HG03103 (cell line): Measurements from ENCODE around the gene CAV1.
A peak's percentile ranks its signal among the peaks of the same experiment; 100 is the strongest.

Experiments used
- ATAC-seq: cut with Tn5 transposase; IDR thresholded peaks from one replicate; pipeline ENCODE4 v1.9.1; 2021; ENCODE audit warnings: low read depth; ENCODE audit not compliant: unreplicated experiment

CAV1 gene

DNA sequence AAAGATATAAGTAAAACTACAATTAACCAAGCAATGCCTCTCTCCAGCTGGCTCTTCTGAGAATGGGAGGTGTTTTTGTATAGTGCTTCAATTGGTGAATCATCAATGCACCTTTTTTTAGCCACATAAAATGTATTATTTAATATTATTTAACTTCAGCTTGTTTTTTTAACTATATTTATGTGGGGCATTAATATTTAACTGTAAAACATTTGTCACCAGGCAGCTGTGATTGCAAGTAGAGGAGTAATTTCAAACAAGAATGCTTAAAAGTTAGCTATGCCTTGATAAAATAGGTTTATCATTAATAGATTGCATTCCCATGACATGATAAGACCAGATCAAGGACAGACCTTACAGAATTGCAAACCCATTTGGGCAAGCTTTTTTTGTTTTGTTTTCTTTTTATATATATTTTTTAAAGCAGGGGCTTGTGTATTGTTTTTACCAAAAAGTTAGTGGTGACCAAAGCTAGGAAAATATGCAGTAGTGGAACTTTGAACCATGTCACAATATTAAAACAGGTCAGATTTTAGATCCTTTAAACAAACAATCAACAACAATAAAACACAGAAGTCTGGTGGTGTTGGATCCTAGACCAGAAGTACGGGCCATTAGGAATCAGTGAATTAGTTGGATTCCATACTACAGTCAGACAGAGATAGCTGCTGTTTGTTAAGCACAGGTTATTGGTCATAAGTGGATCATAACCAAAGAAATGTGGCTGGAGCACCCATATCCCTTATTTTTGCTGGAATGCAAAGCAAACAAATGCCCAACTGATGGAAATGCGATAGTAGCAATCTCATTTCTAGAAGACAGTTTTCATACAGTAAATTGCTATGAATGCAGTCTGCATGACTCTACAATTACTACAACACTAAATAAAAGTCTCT is 22.4 kb upstream of the CAV1 start:
- no peak for ATAC-seq

- no peak for ATAC-seq
Observed at GRCh38 chr7:116503835-116504234, 21.0 kb upstream of the CAV1 start.

DNA sequence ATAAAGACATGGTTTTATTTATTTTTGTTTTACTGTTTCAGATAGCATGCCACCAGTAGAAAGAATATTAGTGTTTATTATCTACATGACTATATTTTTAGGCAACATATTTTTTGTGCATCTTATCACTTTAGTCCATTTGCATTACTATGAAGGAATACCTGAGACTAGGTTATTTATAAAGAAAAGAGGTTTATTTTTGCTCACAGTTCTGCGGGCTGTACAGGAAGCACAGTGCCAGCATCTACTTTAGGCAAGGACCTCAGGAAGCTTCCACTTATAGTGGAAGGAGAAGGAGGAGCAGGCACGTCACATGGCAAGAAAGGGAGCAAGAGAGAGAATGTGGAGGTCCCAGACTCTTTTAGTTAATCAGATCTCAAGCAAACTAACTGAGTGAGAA is 19.6 kb upstream of the CAV1 start:
- no peak for ATAC-seq

DNA sequence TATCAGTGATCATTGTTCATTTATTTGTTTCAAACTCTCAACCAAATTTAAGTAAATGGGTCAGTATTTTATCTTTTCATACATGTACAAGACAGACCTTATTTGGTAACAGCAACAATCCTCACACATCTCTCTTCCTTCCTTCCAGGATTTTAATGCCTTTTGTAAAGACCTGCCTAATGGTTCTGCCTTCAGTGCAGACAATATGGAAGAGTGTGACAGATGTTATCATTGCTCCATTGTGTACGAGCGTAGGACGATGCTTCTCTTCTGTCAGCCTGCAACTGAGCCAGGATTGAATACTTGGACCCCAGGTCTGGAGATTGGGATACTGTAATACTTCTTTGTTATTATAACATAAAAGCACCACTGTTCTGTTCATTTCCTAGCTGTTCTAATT is 19.0 kb upstream of the CAV1 start:
- no peak for ATAC-seq

- no peak for ATAC-seq
Observed at GRCh38 chr7:116509982-116510579, 14.8 kb upstream of the CAV1 start.

DNA sequence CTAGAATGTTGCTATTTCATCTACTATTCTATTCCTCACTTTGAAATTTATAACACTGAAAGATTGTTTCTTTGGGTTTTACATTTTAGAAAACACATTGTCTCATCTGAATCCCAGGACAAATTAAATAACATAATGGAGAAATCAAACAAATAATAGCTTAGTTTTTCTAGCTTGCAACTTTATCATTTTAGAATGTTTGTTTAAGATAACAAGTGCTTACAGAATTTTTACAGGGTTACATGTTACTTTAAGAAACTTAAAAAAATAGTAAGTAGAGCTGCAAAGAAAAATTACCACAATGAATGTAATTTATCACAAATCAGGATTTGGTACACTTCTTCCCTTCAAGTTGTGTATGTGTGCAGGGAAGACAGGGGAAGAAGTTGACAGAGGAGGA is 14.0 kb upstream of the CAV1 start:
- ATAC-seq = no peak

DNA sequence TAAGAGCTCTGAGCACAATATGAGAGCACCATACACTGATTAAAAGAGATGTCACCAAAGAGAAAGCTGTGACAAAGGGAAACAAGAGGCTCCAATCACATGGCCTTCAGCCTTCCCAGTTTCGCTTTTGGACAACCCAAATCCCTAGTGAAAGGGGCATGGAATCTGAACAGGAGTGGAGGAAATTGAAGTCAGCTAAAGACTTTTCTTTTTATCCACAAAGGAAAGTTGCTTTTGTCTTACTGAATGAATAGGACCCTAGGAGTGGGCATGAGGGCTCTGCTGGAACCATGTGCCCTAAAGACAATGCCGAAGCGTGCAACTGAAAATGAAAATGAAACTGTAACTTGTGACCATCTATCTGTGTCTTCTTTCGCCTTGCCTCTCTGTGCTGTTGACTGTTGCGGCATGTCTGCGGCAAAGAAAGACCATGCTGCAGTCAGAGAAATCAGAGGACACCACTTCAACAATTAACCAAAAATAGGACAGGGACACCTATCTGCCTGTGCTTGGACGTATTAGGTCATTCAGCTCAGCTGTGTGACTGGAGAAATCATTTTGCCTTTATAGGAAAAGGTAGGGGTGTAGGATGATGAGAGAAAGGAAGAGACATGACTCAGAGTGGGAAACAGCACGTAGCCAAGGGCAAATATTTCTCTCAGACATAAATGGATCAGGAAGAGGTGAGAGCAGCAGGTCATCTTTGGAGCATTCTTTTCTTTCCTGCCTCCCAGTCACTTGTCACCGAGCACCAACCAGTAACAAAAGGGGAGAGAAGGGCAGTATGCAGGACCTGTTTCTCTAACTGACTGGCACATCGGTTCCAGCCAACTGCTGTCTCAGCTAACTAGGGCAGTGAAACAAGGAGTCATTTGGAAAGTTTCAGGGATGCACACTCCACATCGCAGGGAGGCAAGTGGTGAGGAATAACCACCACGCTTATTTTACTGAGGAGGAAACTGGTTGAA is 13.0 kb upstream of the CAV1 start:
- peak; percentile 99 for ATAC-seq

GRCh38 chr7:116512520-116513188 is 12.2 kb upstream of the CAV1 start:
- ATAC-seq = no peak

DNA sequence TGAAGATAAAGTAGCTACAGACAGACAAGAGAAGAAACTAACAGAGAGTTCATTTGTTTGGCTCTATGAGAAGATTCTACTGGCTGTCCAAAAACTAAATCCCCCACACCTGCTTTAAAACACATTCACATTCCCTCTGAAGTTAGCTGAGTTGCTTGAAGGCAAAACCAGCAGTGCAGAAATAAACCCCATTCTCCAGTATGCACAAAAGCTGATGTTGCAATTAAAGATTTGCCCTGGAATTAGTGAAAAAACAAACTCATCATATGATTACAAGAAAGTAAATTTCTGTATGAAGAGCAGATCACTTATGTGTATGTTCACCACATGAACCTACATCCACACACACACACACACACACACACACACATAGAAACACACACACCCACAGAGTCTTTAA is 9.3 kb upstream of the CAV1 start:
- ATAC-seq = no peak

DNA sequence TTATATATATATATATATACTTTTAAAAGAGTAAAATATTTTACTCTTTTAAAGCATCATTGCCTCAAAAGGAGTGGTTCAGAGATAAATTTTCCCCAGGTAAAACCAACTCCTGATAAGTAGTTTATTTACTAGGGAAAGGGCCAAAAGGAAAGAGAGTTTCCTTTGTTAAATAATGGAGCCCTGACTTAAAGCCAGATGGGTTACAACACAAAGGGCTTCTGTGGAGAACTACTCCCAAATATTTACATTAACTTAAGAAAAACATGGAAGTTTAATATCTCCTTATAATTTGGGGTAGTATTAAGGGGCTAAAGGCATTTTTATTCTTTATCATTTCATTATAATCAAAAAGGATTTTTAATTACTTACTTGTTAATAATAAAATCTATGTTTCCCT is 8.5 kb upstream of the CAV1 start:
- ATAC-seq = no peak

DNA sequence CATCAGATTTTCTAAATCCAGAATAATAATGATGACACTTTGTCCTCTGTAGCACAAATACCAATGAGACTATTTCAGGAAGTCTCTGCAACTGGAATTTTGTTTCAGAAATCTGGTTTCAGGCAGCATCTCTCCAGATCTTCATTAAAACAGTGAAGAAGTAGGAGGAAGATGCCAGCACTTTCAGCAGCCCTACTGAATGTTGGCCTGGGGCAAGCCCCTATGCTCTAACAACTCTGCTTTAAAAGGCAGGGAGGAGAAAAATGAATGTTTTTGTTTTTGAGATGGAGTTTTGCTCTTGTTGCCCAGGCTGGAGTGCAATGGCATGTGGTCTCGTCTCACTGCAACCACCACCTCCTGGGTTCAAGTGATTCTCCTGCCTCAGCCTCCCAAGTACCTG is 7.2 kb upstream of the CAV1 start:
- no peak for ATAC-seq

GRCh38 chr7:116518961-116519360 is 5.9 kb upstream of the CAV1 start:
- ATAC-seq = no peak

- ATAC-seq = no peak
Observed at GRCh38 chr7:116521046-116521664, 3.7 kb upstream of the CAV1 start.

DNA sequence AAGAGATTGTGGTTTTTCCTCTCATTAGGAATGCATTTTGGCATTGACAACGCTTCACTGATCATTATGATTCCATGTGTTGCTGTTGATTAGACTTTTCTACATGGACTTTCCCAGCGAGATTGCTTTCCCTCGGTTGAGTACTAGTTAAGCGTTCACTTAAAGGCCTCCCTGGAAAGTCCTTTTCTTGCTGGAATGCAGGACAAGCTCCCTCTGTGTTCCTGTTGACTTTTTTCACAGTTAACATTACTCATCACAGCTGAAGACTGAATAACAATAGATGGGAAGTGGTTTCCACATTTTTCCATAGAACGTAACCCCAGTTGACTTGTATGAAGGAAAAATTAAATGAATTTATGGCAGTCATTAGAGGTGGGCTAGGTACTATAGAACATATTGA is 2.6 kb upstream of the CAV1 start:
- ATAC-seq = no peak

DNA sequence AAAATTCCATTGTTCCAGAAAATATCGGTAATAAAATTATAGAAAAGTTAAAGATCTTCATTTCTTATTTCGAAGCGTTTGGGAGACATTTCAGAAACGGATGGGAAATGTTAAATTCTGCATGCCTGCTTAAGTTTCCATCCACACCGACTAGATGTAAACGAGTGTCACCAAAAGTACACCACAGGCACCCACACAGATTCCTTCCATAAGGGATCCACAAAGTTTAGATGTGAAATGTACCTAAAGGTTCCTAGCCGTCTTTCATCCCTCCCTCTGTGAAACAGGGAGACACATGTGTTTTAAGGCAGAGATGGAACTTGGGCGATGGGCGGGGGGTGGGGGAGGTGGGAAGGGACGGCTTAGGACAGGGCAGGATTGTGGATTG is 621 bp upstream of the CAV1 start:
- no peak for ATAC-seq

DNA sequence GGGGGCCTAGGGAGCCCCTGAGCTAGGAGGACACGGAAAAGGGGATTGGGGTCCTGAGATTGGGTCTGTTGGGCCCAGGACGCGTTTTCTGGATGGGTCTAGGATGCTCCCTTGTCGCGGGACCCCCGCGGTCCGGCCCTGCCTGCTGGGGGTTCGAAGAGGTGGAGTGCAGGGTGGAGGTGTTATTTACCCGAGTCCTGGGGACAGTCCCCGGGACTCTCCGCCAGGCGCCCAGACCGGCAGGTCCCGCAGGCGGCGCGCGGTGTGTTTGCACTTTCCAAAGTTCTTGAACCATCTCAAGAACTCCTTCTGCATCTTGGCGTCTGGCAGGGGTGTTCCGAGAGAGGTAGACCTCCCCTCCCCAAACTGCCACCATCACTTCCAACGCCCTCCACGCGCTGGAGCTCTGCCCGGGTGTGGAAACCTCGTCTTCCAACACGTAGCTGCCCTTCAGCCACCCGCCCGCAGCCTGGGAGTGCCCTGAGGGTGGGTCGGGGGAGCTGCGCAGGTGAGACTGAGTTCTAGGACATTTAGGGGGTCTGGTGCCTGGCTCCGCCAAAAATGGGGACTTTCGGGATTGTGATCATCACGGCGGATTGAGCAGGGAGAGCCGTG is 569 bp downstream of the CAV1 start:
- peak; percentile 31 for ATAC-seq

- peak; percentile 87 for ATAC-seq
Observed at GRCh38 chr7:116525913-116526861, 1.4 kb downstream of the CAV1 start.

GRCh38 chr7:116526897-116527296 is 2.1 kb downstream of the CAV1 start:
- ATAC-seq = no peak

DNA sequence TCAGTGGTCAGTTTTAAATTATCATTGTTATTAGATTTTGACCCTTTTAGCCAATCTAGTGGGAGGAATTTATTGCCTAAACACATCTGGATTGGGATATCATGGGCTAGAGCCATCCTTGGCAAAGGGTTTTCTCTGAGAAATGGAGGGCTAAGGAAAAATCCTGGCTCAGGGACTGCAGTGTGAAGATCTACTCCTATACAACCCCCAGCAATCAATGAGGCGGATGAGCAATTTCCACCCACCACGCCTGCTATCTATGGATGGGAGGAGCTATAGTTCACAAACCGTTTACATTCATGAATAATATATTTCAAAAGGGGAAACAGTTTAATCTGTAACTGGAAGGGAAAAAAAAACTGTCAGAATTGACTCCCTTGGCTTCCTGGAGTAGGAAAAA is 2.7 kb downstream of the CAV1 start:
- ATAC-seq = no peak
